ENCODE results near the gene MCAT.

Gene MCAT

DNA sequence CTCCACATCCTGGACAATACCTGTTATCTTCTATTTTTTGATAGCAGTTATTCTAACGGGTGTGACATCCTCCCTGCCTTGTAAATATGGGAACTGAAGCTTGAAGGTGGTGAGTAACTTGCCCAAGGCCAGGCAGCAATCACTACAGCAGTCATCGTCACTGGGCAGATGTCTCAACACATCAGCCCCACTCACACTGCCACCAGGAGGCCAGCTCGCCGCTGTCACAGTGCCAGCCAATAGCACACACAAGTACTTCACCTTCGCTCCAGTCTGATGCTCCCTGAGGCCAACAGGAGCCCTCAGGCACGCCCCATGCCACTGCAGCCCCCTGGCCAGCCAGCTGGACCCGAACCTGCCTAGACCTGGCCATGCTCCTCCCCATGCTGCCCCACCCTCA is 49.1 kb downstream of the MCAT start:
- DNase-seq (ENCODE audit: low read depth in 2 of 2, low spot score in 1 of 2), result no peak

DNA sequence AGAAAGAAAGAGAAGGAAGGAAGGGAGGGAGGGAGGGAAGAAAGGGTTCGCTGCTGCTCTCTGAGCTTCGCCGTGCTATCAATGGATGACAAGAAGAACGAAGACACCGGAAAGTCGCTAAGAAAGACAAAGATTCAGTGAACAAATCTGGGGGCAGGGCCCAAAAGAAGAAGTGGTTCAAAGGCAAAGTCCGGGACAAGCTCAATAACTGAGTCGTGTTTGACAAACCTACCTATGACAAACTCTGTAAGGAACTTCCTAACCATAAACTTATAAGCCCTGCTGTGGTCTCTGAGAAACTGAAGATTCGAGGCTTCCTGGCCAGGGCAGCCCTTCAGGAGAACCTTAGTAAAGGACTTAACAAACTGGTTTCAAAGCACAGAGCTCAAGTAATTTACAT is 51.1 kb downstream of the MCAT start:
- DNase-seq (ENCODE audit: low read depth in 2 of 2, low spot score in 1 of 2), result no peak

DNA sequence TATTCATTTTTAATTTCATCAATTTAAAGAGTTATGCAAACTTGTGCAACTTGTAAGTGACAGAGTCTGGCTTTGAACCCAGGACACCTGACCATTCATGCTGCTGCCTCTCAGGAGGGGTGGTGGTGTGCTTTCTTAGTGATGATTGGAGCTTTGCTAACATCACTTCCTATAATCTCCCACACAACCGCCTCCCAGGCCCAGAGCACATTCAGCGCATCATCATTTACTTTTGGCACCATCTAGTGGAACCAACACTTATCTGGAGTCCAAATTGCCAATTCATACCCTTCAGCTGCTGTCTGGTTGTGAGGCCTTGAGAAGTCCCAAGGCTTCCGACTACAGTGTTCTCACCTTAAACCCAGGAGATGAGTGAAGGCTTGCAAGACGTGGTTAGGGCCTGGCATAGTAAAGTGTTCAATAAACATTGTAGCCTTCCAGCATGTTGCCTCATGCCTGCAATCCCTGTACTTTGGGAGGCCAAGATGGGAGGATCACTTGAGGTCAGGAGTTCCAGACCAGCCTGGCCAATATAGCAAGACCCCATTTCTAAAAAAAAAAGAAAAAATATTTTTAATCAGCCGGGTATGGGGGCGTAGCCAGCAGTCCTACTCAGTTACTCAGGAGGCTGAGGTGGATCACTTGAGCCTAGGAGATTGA is 52.9 kb downstream of the MCAT start:
- DNase-seq (ENCODE audit: low read depth in 2 of 2, low spot score in 1 of 2), result no peak

DNA sequence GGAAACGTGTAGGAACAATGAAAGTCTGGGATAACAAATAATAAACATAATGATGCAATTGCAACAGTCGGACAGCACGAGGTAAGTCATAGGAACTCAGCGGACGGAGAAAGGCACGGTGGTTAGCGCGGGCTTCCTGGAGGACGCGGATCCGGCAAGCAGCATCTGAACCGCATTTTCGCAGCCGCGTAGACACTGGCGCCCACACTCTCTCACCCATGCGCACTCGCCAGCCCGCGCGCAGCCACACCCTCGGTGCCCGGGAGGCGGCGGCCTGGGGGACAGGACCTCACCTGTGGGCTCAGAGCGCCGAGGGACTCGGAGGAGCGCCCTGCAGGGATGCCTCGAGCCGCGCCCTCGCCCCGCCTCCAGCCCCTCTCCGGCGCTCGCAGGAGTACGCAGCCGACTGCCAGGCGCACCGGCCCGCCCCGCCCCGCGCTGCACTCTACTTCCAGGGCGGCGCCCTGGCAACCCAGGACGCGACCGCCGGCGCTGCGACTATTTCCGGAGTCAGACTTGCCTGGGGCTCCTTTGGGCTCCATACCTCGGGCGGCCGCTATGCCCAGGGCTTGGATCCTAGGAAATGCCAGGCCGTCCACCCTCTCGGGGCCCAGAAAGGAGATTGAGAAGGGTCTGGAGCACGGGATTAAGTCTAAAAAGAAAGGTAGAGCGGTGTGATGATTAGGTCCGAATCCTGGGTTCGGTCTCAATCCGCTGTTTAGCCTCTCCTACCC is 54.0 kb downstream of the MCAT start, which contains the start of gene TTLL1:
TSS of gene TTLL1 (minus strand) at position 408 of the 734 bp plus-strand sequence. CDS start 13,805 bp downstream, outside the sequence.
- peak; percentile 61 to 73 for DNase-seq (ENCODE audit: low read depth in 2 of 2, low spot score in 1 of 2)

DNA sequence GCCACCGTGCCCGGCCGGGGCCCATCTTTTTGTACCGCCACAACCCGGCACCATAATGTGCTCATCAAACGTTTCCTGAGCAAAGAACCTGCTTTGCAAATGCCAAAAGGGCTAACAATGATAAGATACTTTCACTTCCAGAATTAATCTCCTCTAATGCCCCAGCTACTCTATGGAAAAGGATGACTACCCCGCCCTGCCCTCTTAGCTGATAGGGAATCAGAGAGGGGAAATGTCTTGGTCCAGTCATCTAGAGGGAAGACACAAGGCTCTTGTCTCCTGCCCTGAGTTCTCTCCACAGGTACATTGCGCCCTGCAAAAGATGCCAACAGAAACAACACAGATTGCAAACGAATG is 54.6 kb downstream of the MCAT start:
- DNase-seq (ENCODE audit: low read depth in 2 of 2, low spot score in 1 of 2), result no peak

DNA sequence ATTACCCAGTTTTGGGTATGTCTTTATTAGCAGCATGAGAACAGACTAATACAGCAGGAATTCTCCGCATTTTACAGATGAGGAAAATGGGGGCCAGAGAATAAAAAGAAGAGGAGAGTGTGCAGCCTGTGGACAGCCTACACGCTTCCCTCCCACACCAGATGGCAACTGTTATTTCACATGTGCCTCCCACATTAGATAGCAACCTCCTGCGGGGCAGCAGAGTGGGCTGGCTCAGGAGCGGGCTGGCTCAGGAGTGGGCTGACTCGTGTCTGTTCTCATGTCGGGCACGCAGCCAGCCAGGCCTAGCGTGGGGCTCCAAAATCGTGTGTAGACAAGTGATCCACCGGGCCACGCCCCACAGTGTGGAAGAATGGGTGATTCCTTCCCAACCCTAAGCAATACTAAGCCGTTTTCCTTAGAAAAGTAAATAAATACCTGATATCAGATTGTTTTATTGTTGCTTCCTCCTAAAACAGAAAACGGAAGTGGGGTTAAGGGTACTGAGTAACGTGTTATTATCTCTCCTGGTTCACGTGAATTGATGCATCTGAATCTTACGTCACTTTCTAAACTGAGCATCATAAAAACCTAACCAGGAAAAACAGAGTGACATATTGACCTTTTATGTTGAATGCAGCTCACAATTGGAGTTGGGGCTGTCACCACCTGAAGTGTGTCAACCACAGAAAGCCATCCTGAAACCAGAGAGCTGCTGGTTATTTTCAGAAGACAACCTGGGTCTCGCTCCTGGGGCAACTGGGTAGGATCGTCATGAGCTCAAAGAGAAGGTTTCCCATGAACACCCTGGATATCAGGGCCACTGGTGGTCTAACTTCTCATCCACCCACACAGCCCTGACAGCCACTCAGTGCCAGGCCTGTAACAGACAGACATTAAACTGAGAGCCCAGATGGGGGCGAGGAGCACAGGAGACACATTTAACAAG is 57.3 kb downstream of the MCAT start:
- DNase-seq (ENCODE audit: low read depth in 2 of 2, low spot score in 1 of 2), result no peak
